ENCODE data around the gene ZDHHC23. TPM values are rescaled to one million over a fixed set of nuclear protein-coding genes. Genes with fewer than 3 reads are reported as not detected.

ZDHHC23 gene
- polyA plus RNA-seq, 10 donors, result 0.62 to 1.6 (median 0.95) TPM

GRCh38 chr3:114005481-114005880 lies 57.7 kb downstream of the ZDHHC23 start:
- DNase-seq, result no peak

GRCh38 chr3:114011059-114011797 lies 63.4 kb downstream of the ZDHHC23 start:
- DNase-seq, result no peak

Other genes starting within 250 kb of the ZDHHC23 start
- 100 to 1,000 TPM; 131 to 186 (median 146) TPM for gene NAA50, start 201.8 kb upstream of the ZDHHC23 start, polyA plus RNA-seq (ENCODE audit: insufficient read length in 10 of 10)
- gene ATP6V1A, start 201.0 kb upstream of the ZDHHC23 start, polyA plus RNA-seq (ENCODE audit: insufficient read length in 10 of 10), result 10 to 100 TPM; 13.8 to 23.0 (median 18.3) TPM
- gene GRAMD1C, start 109.2 kb upstream of the ZDHHC23 start, polyA plus RNA-seq (ENCODE audit: insufficient read length in 10 of 10), result 1 to 10 TPM in 8 of 10 donors, under 1 TPM in 2; 0.72 to 3.0 (median 2.1) TPM
- 1 to 10 TPM; 2.1 to 6.1 (median 3.5) TPM for gene CCDC191, start 108.5 kb downstream of the ZDHHC23 start, polyA plus RNA-seq (ENCODE audit: insufficient read length in 10 of 10)
- 10 to 100 TPM in 7 of 10 donors, 1 to 10 TPM in 3; 8.4 to 18.4 (median 12.8) TPM for gene QTRT2, start 108.7 kb downstream of the ZDHHC23 start, polyA plus RNA-seq (ENCODE audit: insufficient read length in 10 of 10)
- gene DRD3, start 231.0 kb downstream of the ZDHHC23 start, polyA plus RNA-seq (ENCODE audit: insufficient read length in 10 of 10), result not detected